NT2/D1 (cell line): ENCODE measurements around the gene PDGFC.

Experiments used
- SUZ12 ChIP-seq: IDR thresholded peaks from 2 replicates; pipeline ENCODE4 v1.6.1; 2011; ENCODE audit not compliant: insufficient read length, insufficient read depth; ENCODE audit errors: extremely low read depth
- YY1 ChIP-seq: IDR thresholded peaks from 2 replicates; pipeline ENCODE4 v1.6.1; 2011; ENCODE audit not compliant: insufficient read length, insufficient read depth
- ZNF274 ChIP-seq: IDR thresholded peaks from 2 replicates; pipeline ENCODE4 v1.6.1; 2011; ENCODE audit warnings: mild to moderate bottlenecking, low read depth, low read length

GRCh38 chr4:156711193-156711590, 260.4 kb downstream of the PDGFC start:
- TF ChIP-seq ZNF274 (no peak), SUZ12 (no peak), YY1 (no peak)
